HCT116 (cell line): ENCODE data around the gene TMEM154. TPM values are rescaled to one million over a fixed set of nuclear protein-coding genes. Genes with fewer than 3 reads are reported as not detected.

ENCODE experiments used
- ATAC-seq: fragments of 200-7000 bp; cut with Tn5 transposase; 2 replicates; pipeline ENCODE4 v1.9.1; 2020; ENCODE audit warnings: mild to moderate bottlenecking, moderate library complexity
- BruUV-seq: library from RNA; stranded (reverse); fragments of 400-500 nt; replicated peaks from 2 replicates; lab custom pipeline; 2021; lab: Mats Ljungman, UMichigan
- CTCF ChIA-PET: fragments of 300-600 bp; sonication (Branson Sonifier 250); formaldehyde crosslinking; loops from one replicate; lab custom pipeline; 2021; ENCODE audit warnings: antibody characterized with exemption; lab: Charles Lee
- POLR2A ChIA-PET: fragments of 300-600, 350-600 bp; sonication (Branson Sonifier 250); formaldehyde crosslinking; loops from one replicate; lab custom pipeline; 2021; ENCODE audit warnings: antibody characterized with exemption; lab: Charles Lee
- RAD21 ChIA-PET, 2 experiments: fragments of 300-600 bp; sonication (Branson Sonifier 250); formaldehyde crosslinking; loops; one replicate each; lab custom pipeline; 2023; ENCODE audit warnings: low total read pairs in 2 of 2; ENCODE audit not compliant: uncharacterized antibody in 2 of 2, unreplicated experiment in 2 of 2, low non-redundant PET in 1 of 2; lab: Charles Lee
- DNase-seq: peaks from one replicate; pipeline ENCODE4 v3.0.0-alpha.2; 2010; ENCODE audit warnings: low read depth, low spot score
- H2AFZ ChIP-seq: fragments of 200-600 bp; shearing (Covaris generic), sonication (generic); 2 replicates; pipeline ENCODE4 v1.6.1; 2017; ENCODE audit warnings: low read depth, mixed run types, mixed read lengths, antibody characterized with exemption, low read length; ENCODE audit not compliant: poor library complexity, severe bottlenecking
- H3K27ac ChIP-seq: 2 replicates; pipeline ENCODE4 v1.5.1; 2012; ENCODE audit warnings: low read depth, low read length
- H3K27me3 ChIP-seq: fragments of 200-600 bp; sonication (generic); 2 replicates; pipeline ENCODE4 v1.6.1; 2016; ENCODE audit warnings: mixed run types, low read length, mixed read lengths; ENCODE audit not compliant: insufficient read depth
- H3K36me3 ChIP-seq, 2 experiments: fragments of 200-500 bp in 1 of 2; fragments of 200-600 bp in 1 of 2; sonication (Bioruptor generic) in 1 of 2; sonication (generic) in 1 of 2; 2 replicates each; pipeline versions ENCODE4 v1.5.1 to v1.6.1; 2014 to 2016; ENCODE audit warnings: low read length in 2 of 2, inconsistent platforms in 1 of 2, mixed read lengths in 1 of 2, mixed run types in 1 of 2; ENCODE audit not compliant: insufficient read depth in 2 of 2, control insufficient read depth in 1 of 2
- H3K4me1 ChIP-seq, 2 experiments: fragments of 200-600 bp in 1 of 2; sonication (generic) in 1 of 2; 2 replicates each; pipeline versions ENCODE4 v1.5.1 to v1.6.1; 2012 to 2017; ENCODE audit warnings: low read length in 2 of 2, inconsistent platforms in 1 of 2, mild to moderate bottlenecking in 1 of 2, mixed read lengths in 1 of 2, mixed run types in 1 of 2, moderate library complexity in 1 of 2; ENCODE audit not compliant: insufficient read depth in 2 of 2, control insufficient read depth in 1 of 2
- H3K4me2 ChIP-seq: fragments of 200-600 bp; sonication (generic); 2 replicates; pipeline ENCODE4 v1.6.1; 2017; ENCODE audit warnings: mixed run types, low read length, mixed read lengths
- H3K4me3 ChIP-seq, 2 experiments: fragments of 200-600 bp in 1 of 2; sonication (generic) in 1 of 2; replicated peaks in 1 of 2; 2 replicates each; pipeline ENCODE4 v1.5.1; 2011 to 2016; ENCODE audit warnings: low read length in 2 of 2, control low read depth in 1 of 2, low read depth in 1 of 2, mild to moderate bottlenecking in 1 of 2, mixed read lengths in 1 of 2, mixed run types in 1 of 2
- H3K79me2 ChIP-seq: fragments of 200-600 bp; sonication (generic); 2 replicates; pipeline ENCODE4 v1.6.1; 2017; ENCODE audit warnings: mild to moderate bottlenecking, mixed run types, low read length, moderate library complexity, mixed read lengths; ENCODE audit not compliant: insufficient read depth
- H3K9ac ChIP-seq: fragments of 200-600 bp; sonication (generic); 2 replicates; pipeline ENCODE4 v1.6.1; 2016; ENCODE audit warnings: low read length, mixed read lengths
- H3K9me2 ChIP-seq: fragments of 200-600 bp; sonication (generic), shearing (Covaris generic); 2 replicates; pipeline ENCODE4 v1.6.1; 2017; ENCODE audit warnings: mixed run types, mild to moderate bottlenecking, moderate library complexity; ENCODE audit not compliant: insufficient read depth
- H3K9me3 ChIP-seq, 2 experiments: fragments of 200-500 bp in 1 of 2; fragments of 200-600 bp in 1 of 2; sonication (Bioruptor generic) in 1 of 2; sonication (generic) in 1 of 2; 2 replicates each; pipeline ENCODE4 v1.6.1; 2014 to 2017; ENCODE audit warnings: low read length in 2 of 2, mixed read lengths in 2 of 2, inconsistent platforms in 1 of 2, low read depth in 1 of 2, mild to moderate bottlenecking in 1 of 2, mixed run types in 1 of 2, moderate library complexity in 1 of 2; ENCODE audit not compliant: control insufficient read depth in 1 of 2, insufficient read depth in 1 of 2
- H4K20me1 ChIP-seq: fragments of 200-600 bp; sonication (generic), shearing (Covaris generic); 2 replicates; pipeline ENCODE4 v1.6.1; 2017; ENCODE audit warnings: mixed run types, mild to moderate bottlenecking, moderate library complexity; ENCODE audit not compliant: insufficient read depth
- ATF3 ChIP-seq: IDR thresholded peaks from 2 replicates; pipeline ENCODE4 v1.6.1; 2012
- EZH2phosphoT487 ChIP-seq: fragments of 200-600 bp; IDR thresholded peaks from 2 replicates; pipeline ENCODE4 v1.6.1; 2018; ENCODE audit warnings: antibody characterized with exemption, borderline replicate concordance
- POLR2A ChIP-seq: IDR thresholded peaks from 2 replicates; pipeline ENCODE4 v1.7.0; 2011; ENCODE audit warnings: borderline replicate concordance; ENCODE audit not compliant: insufficient read depth, insufficient read length; ENCODE audit errors: extremely low read depth
- SRF ChIP-seq: IDR thresholded peaks from 2 replicates; pipeline ENCODE4 v1.6.1; 2012; ENCODE audit warnings: low read depth
- TCF7L2 ChIP-seq: IDR thresholded peaks from 2 replicates; pipeline ENCODE4 v1.7.0; 2011; ENCODE audit warnings: borderline replicate concordance, inconsistent platforms; ENCODE audit not compliant: insufficient read depth, insufficient read length; ENCODE audit errors: extremely low read depth
- ZBTB33 ChIP-seq: IDR thresholded peaks from 2 replicates; pipeline ENCODE4 v1.6.1; 2011; ENCODE audit warnings: mild to moderate bottlenecking, low read length, moderate library complexity; ENCODE audit not compliant: insufficient replicate concordance; ENCODE audit errors: extremely low read depth
- intact Hi-C: fragments of 100-400 bp; cut with micrococcal nuclease; formaldehyde crosslinking; loops from 2 replicates; pipeline ENCODE4 v1.10.0; 2022
- total RNA-seq: library from RNA; stranded (reverse); gene quantifications from one replicate; pipeline ENCODE4 v1.2.1, GENCODE V29; 2021; ENCODE audit not compliant: unreplicated experiment
- TF ChIP-seq, protein P1 (sequence below): IDR thresholded peaks from 2 replicates; pipeline ENCODE4 v1.6.1; 2012; ENCODE audit warnings: low read depth

TMEM154 gene
- total RNA-seq, 1 experiment from 2014 or later: 2.4 TPM

- H3K9me2 ChIP-seq: no peaks in the 10 kb centered on the region
- H3K4me2 ChIP-seq: no peak overlapping the region
- no peaks in the 10 kb centered on the region for H4K20me1 ChIP-seq
- no peaks in the 10 kb centered on the region for H3K9me3 ChIP-seq
- ATAC-seq (no peak), DNase-seq (no peak)
- H3K27ac ChIP-seq: no peak overlapping the region
- no peak overlapping the region for H3K9ac ChIP-seq
- ChIA-PET POLR2A (no interaction called here), CTCF (no interaction called here), RAD21 (no interaction called here)
- no peaks in the 10 kb centered on the region for H3K36me3 ChIP-seq
- no TSS peak for BruUV-seq
- H3K27me3 ChIP-seq: no peaks in the 10 kb centered on the region
- intact Hi-C loops: no loop called here
- TF ChIP-seq SRF (no peak), ZBTB33 (no peak), ATF3 (no peak), POLR2A (no peak), TCF7L2 (no peak), EZH2phosphoT487 (no peak)
- TF ChIP-seq, protein P1, sequence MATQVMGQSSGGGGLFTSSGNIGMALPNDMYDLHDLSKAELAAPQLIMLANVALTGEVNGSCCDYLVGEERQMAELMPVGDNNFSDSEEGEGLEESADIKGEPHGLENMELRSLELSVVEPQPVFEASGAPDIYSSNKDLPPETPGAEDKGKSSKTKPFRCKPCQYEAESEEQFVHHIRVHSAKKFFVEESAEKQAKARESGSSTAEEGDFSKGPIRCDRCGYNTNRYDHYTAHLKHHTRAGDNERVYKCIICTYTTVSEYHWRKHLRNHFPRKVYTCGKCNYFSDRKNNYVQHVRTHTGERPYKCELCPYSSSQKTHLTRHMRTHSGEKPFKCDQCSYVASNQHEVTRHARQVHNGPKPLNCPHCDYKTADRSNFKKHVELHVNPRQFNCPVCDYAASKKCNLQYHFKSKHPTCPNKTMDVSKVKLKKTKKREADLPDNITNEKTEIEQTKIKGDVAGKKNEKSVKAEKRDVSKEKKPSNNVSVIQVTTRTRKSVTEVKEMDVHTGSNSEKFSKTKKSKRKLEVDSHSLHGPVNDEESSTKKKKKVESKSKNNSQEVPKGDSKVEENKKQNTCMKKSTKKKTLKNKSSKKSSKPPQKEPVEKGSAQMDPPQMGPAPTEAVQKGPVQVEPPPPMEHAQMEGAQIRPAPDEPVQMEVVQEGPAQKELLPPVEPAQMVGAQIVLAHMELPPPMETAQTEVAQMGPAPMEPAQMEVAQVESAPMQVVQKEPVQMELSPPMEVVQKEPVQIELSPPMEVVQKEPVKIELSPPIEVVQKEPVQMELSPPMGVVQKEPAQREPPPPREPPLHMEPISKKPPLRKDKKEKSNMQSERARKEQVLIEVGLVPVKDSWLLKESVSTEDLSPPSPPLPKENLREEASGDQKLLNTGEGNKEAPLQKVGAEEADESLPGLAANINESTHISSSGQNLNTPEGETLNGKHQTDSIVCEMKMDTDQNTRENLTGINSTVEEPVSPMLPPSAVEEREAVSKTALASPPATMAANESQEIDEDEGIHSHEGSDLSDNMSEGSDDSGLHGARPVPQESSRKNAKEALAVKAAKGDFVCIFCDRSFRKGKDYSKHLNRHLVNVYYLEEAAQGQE: no peak
- H3K4me1 ChIP-seq: no peaks in the 10 kb centered on the region
- no peak overlapping the region for H3K4me3 ChIP-seq
- H2AFZ ChIP-seq: no peak overlapping the region
- no peaks in the 10 kb centered on the region for H3K79me2 ChIP-seq
Observed at GRCh38 chr4:152598454-152598853, 81.3 kb downstream of the TMEM154 start.
